Measurements from ENCODE around the gene STK32C.
"Not testable (repeated sequence)": the region's sequence is repeated elsewhere in the genome, so short reads cannot be mapped to it uniquely, and the experiment has no call there.

The STK32C gene

DNA sequence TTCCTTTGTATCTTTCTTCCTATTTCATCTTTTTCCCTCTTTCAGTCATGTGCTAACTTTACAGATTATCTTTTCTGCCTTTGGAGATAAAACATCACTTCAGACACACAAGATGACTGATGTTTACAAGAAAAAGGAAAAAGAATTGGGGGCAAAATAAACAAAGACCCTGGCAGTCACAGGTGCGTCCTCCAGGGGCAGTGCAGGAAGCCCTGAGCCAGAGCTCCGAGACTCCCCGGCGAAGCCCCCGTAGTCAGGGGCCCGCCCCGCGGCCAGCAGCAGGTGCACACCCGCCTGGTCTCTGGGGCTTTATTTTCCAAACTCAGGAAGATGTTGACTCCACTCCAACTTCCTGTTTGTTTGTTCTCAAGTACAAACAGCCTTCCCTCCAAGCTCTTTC lies 10.2 kb downstream of the STK32C start:
- no peak for DNase-seq (ENCODE audit: low read depth in 1 of 2, low spot score in 1 of 2)
- no peak for TF ChIP-seq GABPA (IDR thresholded peaks at IDR 0.05; ENCODE audit: low read depth)
- TF ChIP-seq CTCF (IDR thresholded peaks at IDR 0.05; ENCODE audit: insufficient read depth, low read length) = no peak
- no peak for TF ChIP-seq REST (IDR thresholded peaks at IDR 0.05; ENCODE audit: insufficient replicate concordance, low read depth)
- no peak overlapping the region for H3K4me3 ChIP-seq (replicated peaks; ENCODE audit: insufficient read depth, low read length)
- H3K27ac ChIP-seq (replicated peaks) = no peak overlapping the region
- H3K27me3 ChIP-seq (ENCODE audit: insufficient read depth, poor library complexity, severe bottlenecking) = no peaks in the 10 kb centered on the region

DNA sequence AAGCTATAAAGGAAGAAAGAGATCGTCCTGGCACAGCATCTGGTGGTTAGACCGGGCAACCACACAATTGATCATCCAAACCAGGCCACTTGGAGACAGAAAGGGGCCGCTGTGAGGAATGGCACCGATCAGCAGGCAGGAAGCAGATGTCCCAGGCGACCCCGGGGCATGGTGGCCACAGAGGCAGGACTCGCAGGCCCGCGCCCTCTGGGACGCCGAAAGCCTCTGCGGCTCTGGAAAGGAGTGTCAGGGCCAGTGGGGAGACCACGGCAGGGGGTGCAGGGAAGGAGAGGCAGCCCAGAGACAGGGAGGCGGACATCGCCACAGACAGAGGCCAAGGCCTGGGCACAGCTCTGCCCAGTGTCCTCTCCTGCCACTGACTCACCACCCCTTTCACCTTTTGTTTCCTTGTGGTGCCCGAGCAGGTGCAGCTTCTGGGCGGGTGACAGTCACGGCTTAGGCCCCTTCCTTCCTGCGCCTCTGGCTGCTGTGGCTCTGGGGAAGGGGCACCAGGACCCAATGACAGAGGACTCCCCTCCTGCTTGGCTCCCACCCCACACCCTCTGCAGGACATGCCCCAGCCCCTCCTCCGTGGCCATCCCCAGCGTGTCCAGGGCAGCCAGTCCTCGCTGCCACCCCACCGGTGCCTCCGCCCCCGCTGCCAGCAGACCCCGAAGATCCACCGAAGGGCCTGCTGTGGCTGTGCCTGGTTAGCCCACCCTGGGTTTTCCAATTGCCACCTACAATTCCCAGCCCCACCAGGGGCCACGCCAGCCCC lies 10.9 kb downstream of the STK32C start:
- TF ChIP-seq CTCF (IDR thresholded peaks at IDR 0.05; ENCODE audit: insufficient read depth, low read length) = no peak
- no peak for TF ChIP-seq REST (IDR thresholded peaks at IDR 0.05; ENCODE audit: insufficient replicate concordance, low read depth)
- TF ChIP-seq POLR2AphosphoS5 (IDR thresholded peaks at IDR 0.05; ENCODE audit: low read depth) = no peak
- TF ChIP-seq GABPA (IDR thresholded peaks at IDR 0.05; ENCODE audit: low read depth) = no peak
- no peak for TF ChIP-seq SPI1 (IDR thresholded peaks at IDR 0.05; ENCODE audit: borderline replicate concordance, low read depth)
- no peak for DNase-seq (ENCODE audit: low read depth in 1 of 2, low spot score in 1 of 2)
- H3K27ac ChIP-seq (replicated peaks) = no peak overlapping the region
- H3K4me3 ChIP-seq (replicated peaks; ENCODE audit: insufficient read depth, low read length) = no peak overlapping the region
- H3K27me3 ChIP-seq (ENCODE audit: insufficient read depth, poor library complexity, severe bottlenecking) = no peaks in the 10 kb centered on the region

DNA sequence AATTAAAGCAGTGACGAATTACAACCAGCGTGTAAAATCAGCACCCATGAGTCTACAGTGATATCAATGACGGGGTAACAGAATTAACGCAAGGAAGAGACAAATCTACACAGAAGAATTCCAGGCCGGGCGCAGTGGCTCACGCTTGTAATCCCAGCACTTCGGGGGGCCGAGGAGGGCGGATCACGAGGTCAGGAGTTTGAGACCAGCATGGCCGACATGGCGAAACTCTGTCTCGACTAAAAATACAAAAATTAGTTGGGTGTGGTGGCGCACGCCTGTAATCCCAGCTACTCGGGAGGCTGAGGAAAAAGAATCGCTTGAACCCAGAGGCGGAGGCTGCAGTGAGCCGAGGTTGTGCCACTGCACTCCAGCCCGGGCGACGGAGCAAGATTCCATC lies 12.3 kb downstream of the STK32C start:
- not testable (repeated sequence) for H3K27ac ChIP-seq (replicated peaks); H3K4me3 ChIP-seq (replicated peaks; ENCODE audit: insufficient read depth, low read length); DNase-seq (ENCODE audit: low read depth in 1 of 2, low spot score in 1 of 2); H3K27me3 ChIP-seq (ENCODE audit: insufficient read depth, poor library complexity, severe bottlenecking)

DNA sequence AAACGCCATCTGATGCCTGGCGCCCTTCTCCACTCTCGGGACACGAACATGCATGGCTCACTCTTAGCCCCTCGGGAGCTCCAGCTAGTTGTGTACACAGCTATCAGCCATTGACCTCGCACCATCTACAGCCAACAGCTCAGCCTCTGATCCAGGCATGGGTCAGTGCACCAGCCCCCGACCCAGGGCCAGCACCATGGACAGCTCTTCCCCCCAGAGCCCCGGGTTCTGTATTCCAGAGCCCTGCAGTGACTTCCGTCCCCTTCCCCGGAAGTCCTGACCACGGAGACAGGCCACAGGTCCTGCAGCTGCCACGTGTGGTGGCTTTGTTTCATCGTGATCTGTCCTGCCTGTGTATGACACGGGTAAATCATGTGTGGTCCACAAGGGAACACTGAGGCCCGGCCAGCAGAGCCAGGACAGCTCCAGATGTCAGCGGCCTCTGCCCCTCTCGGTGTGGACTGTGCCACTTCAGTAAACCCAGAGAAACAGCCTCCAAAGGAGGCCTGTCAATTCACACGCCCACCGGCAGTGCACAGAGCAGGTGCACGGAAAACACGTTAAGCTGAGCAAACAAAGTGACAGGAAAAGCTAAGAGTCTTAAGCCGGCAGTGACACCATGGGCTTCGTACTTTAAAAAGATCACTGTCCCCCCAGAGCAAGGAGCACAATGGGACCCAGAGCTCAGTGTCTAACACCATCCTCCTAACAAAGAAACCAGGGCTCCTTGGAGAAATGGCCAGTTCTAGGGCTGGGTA lies 13.0 kb downstream of the STK32C start:
- Histone ChIP-seq H3K4me3 (replicated peaks; ENCODE audit: insufficient read depth, low read length) (no peak overlapping the region), H3K27me3 (ENCODE audit: insufficient read depth, poor library complexity, severe bottlenecking) (no peaks in the 10 kb centered on the region), H3K27ac (replicated peaks) (no peak overlapping the region)
- DNase-seq (ENCODE audit: low read depth in 1 of 2, low spot score in 1 of 2) = no peak
- TF ChIP-seq GABPA (IDR thresholded peaks at IDR 0.05; ENCODE audit: low read depth) = no peak
- peak; percentile 96 for TF ChIP-seq REST (IDR thresholded peaks at IDR 0.05; ENCODE audit: insufficient replicate concordance, low read depth)
